ENCODE results near the gene STYK1.

Gene STYK1

GRCh38 chr12:10673659-10674384, at the start of gene STYK1:
Gene STYK1 (minus strand): TSS chr12:10674052. CDS start chr12:10634618, 39,434 bp downstream.
- peak; percentile 83 for DNase-seq (ENCODE audit: low spot score)

DNA sequence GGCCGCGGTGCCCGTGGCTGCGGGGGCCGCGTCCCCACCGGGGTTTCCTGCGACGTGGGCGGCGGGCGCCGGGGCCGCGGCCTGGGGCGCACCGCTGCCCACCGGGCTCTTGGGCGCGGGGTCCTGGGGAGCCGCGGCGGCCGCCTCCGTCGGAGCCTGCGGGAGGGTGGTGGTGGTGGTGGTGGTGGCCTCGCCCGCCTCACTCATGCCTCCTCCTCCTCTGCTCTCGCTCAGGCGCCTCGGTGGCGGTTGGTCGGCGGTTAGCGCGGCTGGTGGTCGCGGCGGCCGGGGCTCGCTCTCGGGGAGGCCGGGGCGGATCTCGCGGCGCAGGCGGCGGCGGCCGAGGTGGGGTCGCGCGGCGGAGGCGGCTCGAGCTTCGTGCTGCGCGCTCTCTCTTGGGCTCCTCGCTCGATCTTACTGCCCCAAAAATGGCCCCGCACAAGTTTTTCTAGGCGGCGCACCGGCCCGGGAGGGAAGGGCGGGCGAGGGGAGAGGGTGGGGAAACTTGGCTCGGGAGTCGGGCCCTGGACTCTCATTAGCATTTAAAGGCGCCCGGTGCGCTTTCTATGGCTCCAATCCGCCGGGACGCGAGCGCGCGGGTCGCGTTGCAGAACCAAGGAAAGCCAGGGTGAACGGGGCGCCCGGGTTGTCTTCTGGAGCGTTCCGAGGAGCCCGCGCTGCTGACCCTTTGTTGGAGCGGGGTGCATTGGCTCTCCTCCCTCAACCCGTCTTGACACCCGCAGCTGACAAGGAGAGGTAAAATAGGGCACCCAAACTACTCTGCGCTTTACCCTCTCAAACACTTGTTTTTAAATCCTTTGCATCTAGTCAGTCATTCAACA, 49.3 kb upstream of the STYK1 start, which contains the start of gene YBX3:
YBX3 (minus strand) TSS at position 419 of the 842 bp plus-strand sequence; CDS start at position 207, 212 bp downstream.
- peak; percentile 90 for DNase-seq (ENCODE audit: low spot score)

- peak; percentile 74 for DNase-seq (ENCODE audit: low spot score)
These were observed 48.7 kb upstream of the STYK1 start for GRCh38 chr12:10722502-10722904.

DNA sequence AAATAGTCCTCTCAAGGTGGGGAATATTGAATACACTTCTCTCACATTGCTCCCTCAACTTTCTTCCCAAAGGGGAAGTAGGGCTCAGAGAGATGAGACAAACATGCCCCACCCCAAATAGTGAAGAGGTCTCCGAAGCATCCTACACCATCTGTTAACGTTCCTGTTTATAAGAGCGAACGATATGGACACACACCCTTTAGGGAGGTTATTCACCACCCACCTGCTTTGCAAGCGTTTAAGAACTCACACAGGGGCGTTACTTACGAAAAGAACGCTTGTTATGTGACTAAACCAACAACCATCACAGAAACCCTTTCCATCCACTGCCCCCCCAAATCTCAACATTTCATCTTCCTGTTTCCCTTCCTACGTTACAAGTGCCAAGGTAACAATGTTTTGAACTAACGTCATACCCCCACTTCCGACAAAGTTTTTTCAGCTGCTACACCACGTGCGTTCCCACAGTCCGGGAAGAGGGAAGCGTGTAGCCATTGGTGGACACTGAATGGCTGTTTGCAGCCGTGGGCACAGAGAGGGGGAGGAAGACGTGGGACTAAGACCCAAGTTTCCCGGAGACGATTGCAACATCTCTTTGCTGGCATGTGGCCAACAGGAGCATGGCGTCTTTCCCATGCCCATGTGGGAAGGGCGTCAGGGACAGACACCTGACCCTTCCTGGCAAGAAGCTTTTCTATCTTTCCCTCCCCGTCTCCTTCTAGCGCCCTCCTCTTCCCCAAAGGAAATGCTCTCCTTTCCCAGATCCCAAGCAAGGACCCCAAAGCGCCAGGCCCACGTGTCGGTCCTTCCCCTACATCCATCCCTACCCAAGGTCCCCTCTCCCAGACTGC, 48.0 kb upstream of the STYK1 start:
- DNase-seq (ENCODE audit: low spot score), result peak; percentile 76

GRCh38 chr12:10720974-10721650, 47.3 kb upstream of the STYK1 start:
- DNase-seq (ENCODE audit: low spot score), result no peak

DNA sequence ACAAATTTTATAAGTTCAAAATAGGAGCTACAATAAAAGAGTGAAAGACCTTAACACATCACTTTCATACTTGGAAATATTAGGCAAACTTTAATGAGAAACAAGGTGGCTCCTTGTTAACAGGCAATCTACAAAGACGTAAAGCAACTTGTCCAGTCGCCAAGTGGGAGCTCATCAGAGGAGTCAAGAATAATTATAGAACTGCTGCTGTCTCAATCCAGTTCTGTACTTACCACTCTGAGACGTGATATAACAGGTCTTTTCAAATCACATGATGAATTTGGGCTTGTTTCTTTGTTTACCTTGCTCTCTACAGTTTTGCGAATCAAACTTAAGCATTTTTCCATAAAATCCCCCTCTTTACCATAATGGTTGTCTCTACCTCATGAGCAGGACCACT, 45.6 kb upstream of the STYK1 start:
- DNase-seq (ENCODE audit: low spot score), result no peak

DNA sequence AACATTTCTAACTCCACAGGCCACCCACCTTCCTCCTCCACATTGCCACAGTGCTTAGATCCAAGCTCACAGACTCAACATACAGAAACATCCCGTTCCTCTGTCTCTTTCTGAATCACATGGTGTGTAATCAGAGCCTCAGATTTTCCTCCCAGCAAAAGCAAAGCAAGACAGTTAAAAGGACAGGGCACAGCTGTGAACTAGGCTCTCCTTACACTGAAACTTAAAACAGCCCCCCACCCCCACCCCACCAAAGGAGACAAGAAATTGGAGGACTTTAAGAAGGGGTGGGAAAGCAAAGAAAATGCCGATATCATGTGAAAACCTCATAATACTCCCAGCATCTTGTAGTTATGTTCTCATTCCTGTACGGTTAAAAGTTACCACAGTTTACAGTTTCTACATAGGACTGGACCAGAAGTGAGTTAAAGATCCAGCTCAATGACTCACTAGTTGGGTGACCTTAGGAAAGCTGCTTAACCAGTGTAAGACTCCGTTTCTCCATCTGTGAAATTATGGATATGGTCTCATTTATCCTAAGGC, 44.5 kb upstream of the STYK1 start:
- no peak for DNase-seq (ENCODE audit: low spot score)

GRCh38 chr12:10717410-10717809, 43.6 kb upstream of the STYK1 start:
- DNase-seq (ENCODE audit: low spot score), result no peak

GRCh38 chr12:10716704-10717315, 43.0 kb upstream of the STYK1 start:
- DNase-seq (ENCODE audit: low spot score), result no peak

DNA sequence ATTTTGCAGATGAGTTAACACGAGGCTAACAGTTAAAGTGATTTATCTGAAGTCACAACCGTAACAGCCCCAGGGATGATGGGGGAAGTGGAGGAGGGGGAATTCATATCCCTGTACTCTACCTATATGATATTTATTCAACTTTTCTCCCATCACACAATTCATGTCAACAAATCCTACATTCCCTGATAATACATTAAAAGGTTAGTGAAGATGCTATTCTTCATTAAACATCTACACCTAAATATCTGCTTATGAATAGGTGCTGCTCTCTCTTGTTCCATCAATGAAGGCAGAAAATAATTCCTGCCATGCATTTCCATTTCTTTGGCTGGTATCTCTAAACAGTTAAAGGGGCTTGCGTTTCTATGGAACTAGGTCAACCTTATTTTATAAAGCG, 42.4 kb upstream of the STYK1 start:
- DNase-seq (ENCODE audit: low spot score), result no peak

- DNase-seq (ENCODE audit: low spot score), result no peak
These were observed 41.6 kb upstream of the STYK1 start for GRCh38 chr12:10715491-10715890.

DNA sequence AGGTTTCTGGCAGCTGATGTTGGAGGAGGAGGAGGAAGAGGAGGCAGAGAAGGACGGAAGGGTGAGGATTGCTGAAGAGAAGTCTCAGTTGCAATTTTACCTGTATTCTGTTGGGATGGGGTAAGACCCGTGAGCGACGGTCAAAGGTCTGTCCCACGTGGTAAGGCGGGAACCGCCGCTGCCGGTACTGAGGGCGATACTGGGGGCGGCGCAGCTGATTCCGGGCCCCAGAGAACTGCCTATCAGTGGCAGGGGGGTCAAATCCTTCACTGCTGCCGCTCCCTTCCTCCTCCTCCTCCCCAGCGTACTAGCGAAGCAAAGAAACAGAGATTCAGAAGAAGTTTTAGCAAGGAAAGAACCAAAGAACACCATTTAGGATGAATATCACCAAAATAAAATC, 36.0 kb upstream of the STYK1 start:
- no peak for DNase-seq (ENCODE audit: low spot score)

DNA sequence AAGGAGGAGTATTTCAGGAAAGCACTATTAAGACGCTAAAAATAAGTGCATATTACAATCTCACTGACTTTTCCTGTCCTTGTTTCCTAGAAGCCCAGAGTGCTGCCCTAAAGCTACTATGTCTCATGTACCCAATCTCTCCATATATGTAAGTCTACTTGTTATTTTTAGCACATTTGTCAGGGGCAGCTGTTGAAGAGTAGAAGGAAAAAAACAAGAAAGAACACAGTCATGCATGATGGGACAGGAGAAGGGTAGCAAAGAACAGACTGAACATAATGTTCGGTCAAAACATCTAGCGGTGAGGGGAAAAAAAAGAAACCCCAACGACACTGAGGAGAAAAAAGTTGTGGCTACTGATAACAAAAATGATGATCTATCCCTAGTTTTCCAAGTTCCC, 35.0 kb upstream of the STYK1 start:
- DNase-seq (ENCODE audit: low spot score), result no peak

DNA sequence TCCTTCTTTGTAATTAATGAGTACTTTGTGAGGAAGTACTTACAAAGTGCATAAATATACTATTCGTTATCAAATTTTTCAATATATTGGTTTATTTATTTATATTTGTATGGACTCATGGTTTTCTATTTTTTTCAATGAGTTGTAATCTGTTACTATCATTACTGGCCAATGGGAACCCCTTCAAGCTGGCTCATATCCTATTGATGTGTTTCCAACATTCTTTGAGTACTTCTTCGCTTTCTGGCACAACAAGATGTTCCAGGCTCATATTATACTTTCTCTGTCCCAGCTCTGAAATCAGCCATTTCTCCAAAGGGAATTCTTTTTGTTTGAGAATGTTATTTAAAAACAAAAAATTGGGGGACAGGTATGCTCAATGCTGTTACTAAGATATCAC, 31.8 kb upstream of the STYK1 start:
- DNase-seq (ENCODE audit: low spot score), result no peak

GRCh38 chr12:10701843-10702242, 28.0 kb upstream of the STYK1 start:
- no peak for DNase-seq (ENCODE audit: low spot score)

DNA sequence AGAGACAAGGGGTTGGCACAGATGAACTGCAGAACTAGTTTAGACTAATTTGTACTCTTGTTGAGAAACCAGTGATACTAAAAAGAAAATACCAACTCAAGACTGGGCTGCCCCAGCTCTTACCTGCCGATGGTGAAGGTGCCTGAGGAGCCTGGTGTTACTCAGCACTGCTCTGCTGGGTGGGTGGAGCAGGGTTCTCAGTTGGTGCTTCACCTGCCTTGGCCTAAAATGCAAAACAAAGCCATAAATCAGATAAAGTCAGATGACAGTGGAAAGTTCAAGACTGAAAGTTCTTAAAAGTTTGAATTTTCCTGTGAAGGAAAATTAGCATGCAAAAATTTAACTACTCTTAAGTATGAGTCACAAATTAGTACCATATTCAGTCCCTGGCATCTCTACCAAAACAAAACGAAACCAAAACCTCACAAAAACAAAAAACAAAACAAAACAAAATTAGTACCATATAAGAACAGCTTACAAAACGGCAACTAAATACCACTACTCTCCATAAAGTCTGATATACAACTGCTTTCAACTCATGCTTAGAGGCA, 27.4 kb upstream of the STYK1 start:
- DNase-seq (ENCODE audit: low spot score), result no peak

- no peak for DNase-seq (ENCODE audit: low spot score)
These were observed 26.7 kb upstream of the STYK1 start for GRCh38 chr12:10700581-10700980.

GRCh38 chr12:10697862-10698261, 24.0 kb upstream of the STYK1 start:
- no peak for DNase-seq (ENCODE audit: low spot score)

GRCh38 chr12:10697156-10697555, 23.3 kb upstream of the STYK1 start:
- DNase-seq (ENCODE audit: low spot score), result no peak

DNA sequence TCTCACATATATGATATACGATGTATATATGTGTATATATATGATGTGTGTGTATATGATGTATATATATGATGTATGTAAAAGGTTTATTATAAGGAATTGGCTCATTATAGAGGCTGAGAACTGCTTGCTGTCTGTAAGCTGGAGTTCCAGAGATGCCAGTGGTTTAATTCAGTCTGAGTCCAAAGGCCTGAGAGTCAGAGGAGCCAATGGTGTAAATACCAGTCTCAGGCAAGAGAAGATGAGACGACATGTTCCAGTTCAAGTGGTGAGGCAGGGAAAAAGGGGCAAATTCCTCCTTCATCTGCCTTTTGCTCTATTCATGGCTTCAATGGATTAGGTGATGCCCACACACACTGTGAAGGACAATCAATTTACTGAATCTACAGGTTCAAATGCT, 17.1 kb upstream of the STYK1 start:
- no peak for DNase-seq (ENCODE audit: low spot score)

- no peak for DNase-seq (ENCODE audit: low spot score)
These were observed 15.3 kb upstream of the STYK1 start for GRCh38 chr12:10689146-10689545.

Data from ecto neural progenitor cell (in vitro differentiated cells).